Panc1 (cell line): ENCODE data around the gene ZNF451.

Experiments used
- CTCF ChIP-seq: fragments of 450-650 bp; IDR thresholded peaks from 2 replicates; pipeline ENCODE4 v1.5.1; 2017; ENCODE audit warnings: mild to moderate bottlenecking
- POLR2AphosphoS5 ChIP-seq: IDR thresholded peaks from 2 replicates; pipeline ENCODE4 v1.6.1; 2012; ENCODE audit warnings: mild to moderate bottlenecking, low read depth, low read length, moderate library complexity
- TCF7L2 ChIP-seq: IDR thresholded peaks from 2 replicates; pipeline ENCODE4 v1.6.1; 2011; ENCODE audit warnings: mild to moderate bottlenecking, low read depth, low read length, inconsistent platforms

- no peak for TF ChIP-seq CTCF
- no peak for TF ChIP-seq TCF7L2
- no peak for TF ChIP-seq POLR2AphosphoS5
Observed at GRCh38 chr6:57127763-57128162, 37.8 kb downstream of the ZNF451 start.
